ENCODE results near the gene BCAP31. TPM values are rescaled to one million over a fixed set of nuclear protein-coding genes. Genes with fewer than 3 reads are reported as not detected.
"Not testable (repeated sequence)": the region's sequence is repeated elsewhere in the genome, so short reads cannot be mapped to it uniquely, and the experiment has no call there.

Gene BCAP31
- total RNA-seq, 2 donors from 2014 or later, result 192 to 206 TPM

- peak; percentile 62 for TF ChIP-seq CTCF (conservative IDR thresholded peaks at IDR 0.05)
- peaks cover 5% of the 10 kb centered on the region for H3K27me3 Mint-ChIP-seq (ENCODE audit: insufficient read depth)
- peak; percentile 85 for DNase-seq
- H3K9me3 Mint-ChIP-seq, result peaks cover 58% of the 10 kb centered on the region
- WGBS, 2 experiments (ENCODE audit: insufficient coverage in 1 of 2, insufficient read length in 1 of 2), result 47% methylated on average over 37 of the region's 38 CpGs; no CpG with 5 or more reads in 1 of the 2 experiments
- Histone ChIP-seq H3K9ac (ENCODE audit: extremely low read depth, low read length, poor library complexity, severe bottlenecking) (no peak overlapping the region), H3K4me1 (ENCODE audit: control insufficient read depth, insufficient read depth, low read length) (no peaks in the 10 kb centered on the region), H3K4me3 (ENCODE audit: low read length) (no peak overlapping the region), H3K36me3 (ENCODE audit: control insufficient read depth, insufficient read depth, low read length) (no peaks in the 10 kb centered on the region), H3K27ac (ENCODE audit: low read depth, low read length) (no peak overlapping the region), H3K9me3 (ENCODE audit: control insufficient read depth, low read length) (no peaks in the 10 kb centered on the region), H3K27me3 (ENCODE audit: control insufficient read depth, insufficient read depth, low read length, poor library complexity, severe bottlenecking) (no peaks in the 10 kb centered on the region)
- H3K27ac Mint-ChIP-seq, result peak overlapping the region; percentile 55
- peak overlapping the region; percentile 50 for H3K4me3 Mint-ChIP-seq
- H3K36me3 Mint-ChIP-seq (ENCODE audit: low read depth), result peaks cover 4% of the 10 kb centered on the region
- H3K4me1 Mint-ChIP-seq, result no peaks in the 10 kb centered on the region
Measured at GRCh38 chrX:153744210-153745066, 20.3 kb upstream of the BCAP31 start.

GRCh38 chrX:153743468-153744209 lies 19.5 kb upstream of the BCAP31 start:
- peak overlapping the region; percentile 50 for H3K4me3 Mint-ChIP-seq
- H3K9ac ChIP-seq (ENCODE audit: extremely low read depth, low read length, poor library complexity, severe bottlenecking); H3K27me3 ChIP-seq (ENCODE audit: control insufficient read depth, insufficient read depth, low read length, poor library complexity, severe bottlenecking); H3K9me3 ChIP-seq (ENCODE audit: control insufficient read depth, low read length); H3K4me1 Mint-ChIP-seq; H3K4me1 ChIP-seq (ENCODE audit: control insufficient read depth, insufficient read depth, low read length); H3K27me3 Mint-ChIP-seq (ENCODE audit: insufficient read depth); H3K36me3 ChIP-seq (ENCODE audit: control insufficient read depth, insufficient read depth, low read length); H3K36me3 Mint-ChIP-seq (ENCODE audit: low read depth); H3K4me3 ChIP-seq (ENCODE audit: low read length); H3K27ac ChIP-seq (ENCODE audit: low read depth, low read length): not testable (repeated sequence)
- peak; percentile 35 for TF ChIP-seq CTCF (conservative IDR thresholded peaks at IDR 0.05)
- H3K9me3 Mint-ChIP-seq, result peaks cover 60% of the 10 kb centered on the region
- DNase-seq, result peak; percentile 88
- 48 to 81% methylated on average over 3 to 22 of the region's 35 CpGs for WGBS, 2 experiments (ENCODE audit: insufficient coverage in 1 of 2, insufficient read length in 1 of 2)
- peak overlapping the region; percentile 55 for H3K27ac Mint-ChIP-seq

- not testable (repeated sequence) for H3K4me3 Mint-ChIP-seq; H3K4me1 Mint-ChIP-seq; H3K36me3 ChIP-seq (ENCODE audit: control insufficient read depth, insufficient read depth, low read length); H3K27me3 ChIP-seq (ENCODE audit: control insufficient read depth, insufficient read depth, low read length, poor library complexity, severe bottlenecking); H3K9ac ChIP-seq (ENCODE audit: extremely low read depth, low read length, poor library complexity, severe bottlenecking); H3K9me3 ChIP-seq (ENCODE audit: control insufficient read depth, low read length); H3K27me3 Mint-ChIP-seq (ENCODE audit: insufficient read depth); H3K4me3 ChIP-seq (ENCODE audit: low read length); H3K27ac ChIP-seq (ENCODE audit: low read depth, low read length); DNase-seq; H3K27ac Mint-ChIP-seq; H3K4me1 ChIP-seq (ENCODE audit: control insufficient read depth, insufficient read depth, low read length); H3K36me3 Mint-ChIP-seq (ENCODE audit: low read depth)
- H3K9me3 Mint-ChIP-seq, result peaks cover 64% of the 10 kb centered on the region
- WGBS, 2 experiments (ENCODE audit: insufficient coverage in 1 of 2, insufficient read length in 1 of 2), result 93% methylated on average over 20 of the region's 32 CpGs; no CpG with 5 or more reads in 1 of the 2 experiments
Measured at GRCh38 chrX:153742796-153743467, 18.7 kb upstream of the BCAP31 start.

- peaks cover 62% of the 10 kb centered on the region for H3K9me3 Mint-ChIP-seq
- not testable (repeated sequence) for H3K27me3 Mint-ChIP-seq (ENCODE audit: insufficient read depth); H3K9me3 ChIP-seq (ENCODE audit: control insufficient read depth, low read length); H3K4me3 ChIP-seq (ENCODE audit: low read length); H3K27me3 ChIP-seq (ENCODE audit: control insufficient read depth, insufficient read depth, low read length, poor library complexity, severe bottlenecking); H3K27ac ChIP-seq (ENCODE audit: low read depth, low read length); H3K9ac ChIP-seq (ENCODE audit: extremely low read depth, low read length, poor library complexity, severe bottlenecking); H3K36me3 ChIP-seq (ENCODE audit: control insufficient read depth, insufficient read depth, low read length); H3K4me3 Mint-ChIP-seq; DNase-seq; H3K4me1 ChIP-seq (ENCODE audit: control insufficient read depth, insufficient read depth, low read length); H3K4me1 Mint-ChIP-seq; H3K36me3 Mint-ChIP-seq (ENCODE audit: low read depth); H3K27ac Mint-ChIP-seq
- 98% methylated on average over 11 of the region's 14 CpGs; no CpG with 5 or more reads in 1 of the 2 experiments for WGBS, 2 experiments (ENCODE audit: insufficient coverage in 1 of 2, insufficient read length in 1 of 2)
Measured at GRCh38 chrX:153742111-153742510, 17.9 kb upstream of the BCAP31 start.
